Measurements from ENCODE around the gene POFUT2. TPM values are rescaled to one million over a fixed set of nuclear protein-coding genes. Genes with fewer than 3 reads are reported as not detected.

POFUT2 gene
- total and polyA plus RNA-seq, 12 donors, result 13.1 to 68.9 (median 32.9) TPM

DNA sequence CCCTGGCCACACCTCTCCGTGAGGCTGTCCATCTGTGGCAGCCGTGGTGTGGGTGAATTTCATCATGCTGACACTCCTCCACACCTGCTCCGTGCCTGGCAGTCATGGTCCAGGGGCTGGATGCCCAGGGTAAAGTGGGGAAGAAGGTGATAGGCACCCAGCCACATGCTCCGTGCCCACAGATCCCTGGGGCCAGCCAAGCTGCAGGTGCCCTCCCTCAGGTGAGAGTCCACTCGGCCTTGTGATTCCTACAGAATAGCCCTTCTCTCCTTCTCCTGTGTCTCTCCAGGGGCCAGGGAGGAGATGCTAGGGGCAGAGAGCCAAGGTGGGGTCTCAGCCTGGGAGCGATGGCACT is 16.8 kb upstream of the POFUT2 start:
- Histone ChIP-seq H3K4me3 (no peak overlapping the region), H3K9me3 (replicated peaks in 1 of 3) (no peaks in the 10 kb centered on the region), H3K27me3 (no peaks in the 10 kb centered on the region), H3K4me1 (replicated peaks in 1 of 2) (peaks cover 5 to 25% of the 10 kb centered on the region in 2 donors), H3K36me3 (replicated peaks in 1 of 2) (no peaks in the 10 kb centered on the region), H3K27ac (no peak overlapping the region)
- peak in 1 of 7 donors; percentile 9 for DNase-seq
- intact Hi-C loops (cut with DNase I), result no loop called here
- WGBS, 4 donors, result 80 to 100% (median 91%) methylated on average over 2 to 6 of the region's 6 CpGs
- no peak for TF ChIP-seq POLR2A (IDR thresholded peaks at IDR 0.05)
- TF ChIP-seq, protein P1, sequence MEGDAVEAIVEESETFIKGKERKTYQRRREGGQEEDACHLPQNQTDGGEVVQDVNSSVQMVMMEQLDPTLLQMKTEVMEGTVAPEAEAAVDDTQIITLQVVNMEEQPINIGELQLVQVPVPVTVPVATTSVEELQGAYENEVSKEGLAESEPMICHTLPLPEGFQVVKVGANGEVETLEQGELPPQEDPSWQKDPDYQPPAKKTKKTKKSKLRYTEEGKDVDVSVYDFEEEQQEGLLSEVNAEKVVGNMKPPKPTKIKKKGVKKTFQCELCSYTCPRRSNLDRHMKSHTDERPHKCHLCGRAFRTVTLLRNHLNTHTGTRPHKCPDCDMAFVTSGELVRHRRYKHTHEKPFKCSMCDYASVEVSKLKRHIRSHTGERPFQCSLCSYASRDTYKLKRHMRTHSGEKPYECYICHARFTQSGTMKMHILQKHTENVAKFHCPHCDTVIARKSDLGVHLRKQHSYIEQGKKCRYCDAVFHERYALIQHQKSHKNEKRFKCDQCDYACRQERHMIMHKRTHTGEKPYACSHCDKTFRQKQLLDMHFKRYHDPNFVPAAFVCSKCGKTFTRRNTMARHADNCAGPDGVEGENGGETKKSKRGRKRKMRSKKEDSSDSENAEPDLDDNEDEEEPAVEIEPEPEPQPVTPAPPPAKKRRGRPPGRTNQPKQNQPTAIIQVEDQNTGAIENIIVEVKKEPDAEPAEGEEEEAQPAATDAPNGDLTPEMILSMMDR (IDR thresholded peaks at IDR 0.05), result no peak

DNA sequence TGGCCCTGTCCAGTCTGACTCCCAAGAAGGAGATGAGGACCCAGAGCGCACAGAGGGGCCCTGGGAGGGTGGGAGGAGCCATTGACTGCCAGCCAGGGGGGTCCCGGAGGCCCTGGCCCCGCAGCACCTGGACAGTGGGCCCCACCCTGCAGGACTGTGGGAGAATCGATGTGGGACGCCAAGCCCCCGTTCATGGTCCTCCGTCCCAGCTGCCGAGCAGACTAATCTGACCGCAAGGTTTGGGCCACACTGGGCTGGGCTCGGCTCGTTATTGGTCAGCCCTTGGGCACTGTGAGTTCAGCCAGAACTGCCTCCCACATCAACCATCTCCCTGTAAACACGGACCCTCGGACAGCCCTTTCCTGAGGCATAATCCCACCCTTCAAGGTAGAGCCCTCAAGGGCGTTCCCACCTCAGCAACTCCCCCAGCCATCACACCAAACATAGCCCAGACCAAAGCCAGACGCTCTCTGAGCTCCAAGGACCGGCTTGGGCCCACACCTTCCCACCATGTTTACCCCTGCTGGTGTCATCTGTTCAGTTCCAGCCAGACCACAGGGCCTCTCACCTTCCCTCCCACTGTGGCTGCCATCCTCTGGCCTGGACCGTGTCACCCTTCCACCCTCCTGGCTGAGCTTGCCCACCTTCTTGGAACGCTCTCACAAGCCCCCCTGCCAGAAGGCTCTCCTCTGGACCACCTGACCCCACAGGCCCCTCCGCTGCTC is 16.2 kb upstream of the POFUT2 start:
- TF ChIP-seq, protein P1 (IDR thresholded peaks at IDR 0.05), result no peak
- no peak for TF ChIP-seq POLR2A (IDR thresholded peaks at IDR 0.05)
- DNase-seq, result peak in 2 of 7 donors; percentile 6 to 14
- no peaks in the 10 kb centered on the region for H3K36me3 ChIP-seq (replicated peaks in 1 of 2)
- H3K9me3 ChIP-seq (replicated peaks in 1 of 3), result no peaks in the 10 kb centered on the region
- H3K4me1 ChIP-seq (replicated peaks in 1 of 2), result peaks cover 5 to 19% of the 10 kb centered on the region in 2 donors
- no peak overlapping the region for H3K27ac ChIP-seq
- H3K27me3 ChIP-seq, result no peaks in the 10 kb centered on the region
- intact Hi-C loops (cut with DNase I), result no loop called here
- H3K4me3 ChIP-seq, result no peak overlapping the region
- WGBS, 4 donors, result 86 to 91% (median 89%) methylated on average over 5 to 19 of the region's 19 CpGs

DNA sequence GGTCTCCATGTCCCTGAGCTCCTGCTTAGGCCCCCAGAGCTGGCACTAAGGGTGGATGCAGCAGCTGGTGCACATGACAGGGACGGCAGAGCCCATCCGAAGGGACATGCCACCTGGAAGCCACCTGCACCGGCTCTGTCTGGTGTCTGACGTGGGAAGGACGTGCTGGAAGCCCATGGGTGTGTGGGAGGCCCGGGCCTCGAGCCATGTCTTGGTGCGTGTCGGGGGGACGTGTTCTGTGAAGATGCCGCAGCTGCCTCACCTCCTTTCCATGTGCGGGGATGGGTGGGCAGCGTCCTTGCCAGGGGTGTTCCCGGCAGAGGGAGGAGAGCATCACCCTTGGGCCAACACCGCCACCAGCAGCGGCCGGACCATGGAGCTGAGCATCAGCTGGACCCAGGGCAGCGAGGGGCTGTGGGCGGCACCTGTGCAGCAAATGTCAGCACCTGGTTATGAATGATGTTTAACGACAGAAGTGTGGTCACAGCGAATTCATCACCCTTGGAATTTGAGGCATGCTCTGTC is 15.5 kb upstream of the POFUT2 start:
- intact Hi-C loops (cut with DNase I), result no loop called here
- WGBS, 4 donors, result 93 to 97% (median 95%) methylated on average over 3 to 21 of the region's 21 CpGs
- Histone ChIP-seq H3K27ac (peak overlapping the region in 1 of 5 donors; percentile 83), H3K4me1 (replicated peaks in 1 of 2) (peaks cover 5 to 12% of the 10 kb centered on the region in 2 donors), H3K4me3 (no peak overlapping the region), H3K9me3 (replicated peaks in 1 of 3) (no peaks in the 10 kb centered on the region), H3K36me3 (replicated peaks in 1 of 2) (no peaks in the 10 kb centered on the region), H3K27me3 (no peaks in the 10 kb centered on the region)
- peak in 1 of 7 donors; percentile 12 for DNase-seq
- TF ChIP-seq POLR2A (IDR thresholded peaks at IDR 0.05), result no peak
- TF ChIP-seq, protein P1 (IDR thresholded peaks at IDR 0.05), result no peak

DNA sequence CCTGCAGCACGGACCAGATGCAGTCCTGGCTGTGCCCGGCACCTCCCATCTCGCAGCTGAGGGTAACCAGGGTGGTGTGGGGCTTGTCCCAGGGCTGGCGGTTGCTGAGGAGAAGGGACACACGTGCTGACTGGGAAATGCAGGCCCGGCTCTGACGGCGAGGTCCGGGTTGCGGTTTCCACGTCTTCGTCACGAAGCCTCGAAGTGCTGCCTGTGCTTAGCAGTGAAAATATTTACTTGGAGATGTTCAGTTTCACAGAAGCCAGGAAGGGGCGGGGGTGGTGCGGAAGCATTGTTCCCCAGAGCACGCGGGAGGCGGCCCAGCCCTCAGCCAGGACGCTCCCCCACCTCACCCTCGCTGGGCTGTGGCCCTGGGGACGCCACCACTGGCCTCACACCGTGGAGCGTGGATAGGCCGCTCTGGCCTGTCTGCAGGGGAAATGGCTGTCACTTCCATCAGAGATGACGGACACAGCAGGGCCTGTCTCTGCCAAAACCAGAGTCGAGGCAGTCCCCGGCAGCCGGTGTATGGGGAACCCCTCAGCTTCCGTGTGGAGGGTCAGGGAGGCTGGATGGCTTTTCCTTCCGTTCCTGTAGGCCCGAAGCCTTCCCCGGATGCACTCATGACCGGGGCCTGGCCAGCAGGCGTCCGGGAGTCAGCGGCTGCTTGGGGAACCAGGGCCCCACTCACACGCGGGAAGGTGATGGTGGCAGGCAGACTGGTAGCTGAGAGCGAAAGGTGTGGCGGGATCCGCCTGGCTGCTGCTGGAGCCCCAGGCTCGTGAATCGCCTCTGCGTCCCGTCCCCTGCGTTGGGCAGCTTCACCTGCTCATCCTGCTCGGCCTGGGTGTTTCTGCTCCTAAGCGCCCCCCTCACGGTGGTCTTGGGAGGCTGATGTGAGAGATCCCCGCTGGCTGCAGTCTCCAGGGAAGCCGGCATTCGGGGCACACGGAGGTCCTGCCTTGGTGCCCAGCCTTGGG is 14.7 kb upstream of the POFUT2 start:
- H3K4me3 ChIP-seq, result no peak overlapping the region
- no peaks in the 10 kb centered on the region for H3K27me3 ChIP-seq
- TF ChIP-seq, protein P1 (IDR thresholded peaks at IDR 0.05), result no peak
- TF ChIP-seq POLR2A (IDR thresholded peaks at IDR 0.05), result no peak
- H3K36me3 ChIP-seq (replicated peaks in 1 of 2), result no peaks in the 10 kb centered on the region
- no peaks in the 10 kb centered on the region for H3K9me3 ChIP-seq (replicated peaks in 1 of 3)
- peaks cover 2 to 9% of the 10 kb centered on the region in 2 donors for H3K4me1 ChIP-seq (replicated peaks in 1 of 2)
- intact Hi-C loops (cut with DNase I), result no loop called here
- peak overlapping the region in 3 of 5 donors; percentile 23 to 83 (median 62) for H3K27ac ChIP-seq
- WGBS, 4 donors, result 74 to 80% (median 77%) methylated on average over 21 to 54 of the region's 54 CpGs
- peak in 4 of 7 donors; percentile 33 to 74 (median 50) for DNase-seq

Measured in adrenal gland (tissue), 12 donors.